ENCODE measurements around the gene SMDT1.
"Not testable (repeated sequence)": the region's sequence is repeated elsewhere in the genome, so short reads cannot be mapped to it uniquely, and the experiment has no call there.

SMDT1 gene

DNA sequence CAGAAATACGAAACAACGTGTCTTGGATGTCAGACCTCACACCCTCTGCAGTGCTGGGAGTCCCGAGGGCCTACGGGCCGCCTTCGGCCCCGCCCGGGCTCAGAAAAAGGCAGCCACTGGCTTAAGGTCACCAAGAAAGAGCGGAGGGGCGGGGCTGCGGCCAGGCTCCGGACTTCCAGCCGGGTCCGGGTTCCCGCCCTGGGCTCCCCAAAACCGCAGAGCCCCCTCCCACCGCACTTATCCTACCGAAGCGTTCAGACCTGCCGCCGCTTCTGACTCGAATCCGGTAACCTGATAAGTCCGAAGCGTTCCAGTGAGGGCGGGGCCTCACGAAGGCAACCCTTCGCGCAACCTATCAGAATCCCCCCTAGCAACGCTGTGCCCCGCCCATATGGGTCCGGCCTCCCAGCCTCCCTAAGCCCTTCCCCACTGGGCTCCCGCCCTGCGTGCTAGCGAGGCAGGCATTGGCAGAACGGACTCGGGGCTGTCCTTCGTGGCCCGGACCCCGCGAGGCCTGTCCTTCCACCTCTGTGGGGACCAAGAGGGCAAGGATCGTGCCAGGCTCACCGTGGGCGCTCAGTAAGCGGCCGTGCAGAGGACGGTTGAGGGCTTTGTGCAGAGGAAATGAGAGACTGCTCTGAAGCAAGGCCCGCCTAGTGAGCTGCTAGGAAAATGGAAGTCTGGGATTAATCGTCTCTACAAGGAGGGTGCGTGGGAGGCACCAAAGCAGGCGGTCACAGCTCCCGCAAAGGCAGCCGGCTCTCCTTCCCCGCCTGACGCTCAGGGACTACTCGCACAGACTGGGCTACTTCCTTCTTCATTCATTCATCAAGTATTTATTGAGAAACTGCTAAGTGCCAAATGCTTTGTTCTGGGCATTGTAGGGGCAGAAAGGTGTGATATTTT is 8.7 kb upstream of the SMDT1 start, which contains the start of gene NAGA:
TSS of gene NAGA (minus strand) at position 296 of the 906 bp plus-strand sequence. CDS start 515 bp downstream, outside the sequence.
- in situ Hi-C loops (cut with MboI; ENCODE audit: low sequenced_read_pairs): no loop called here

DNA sequence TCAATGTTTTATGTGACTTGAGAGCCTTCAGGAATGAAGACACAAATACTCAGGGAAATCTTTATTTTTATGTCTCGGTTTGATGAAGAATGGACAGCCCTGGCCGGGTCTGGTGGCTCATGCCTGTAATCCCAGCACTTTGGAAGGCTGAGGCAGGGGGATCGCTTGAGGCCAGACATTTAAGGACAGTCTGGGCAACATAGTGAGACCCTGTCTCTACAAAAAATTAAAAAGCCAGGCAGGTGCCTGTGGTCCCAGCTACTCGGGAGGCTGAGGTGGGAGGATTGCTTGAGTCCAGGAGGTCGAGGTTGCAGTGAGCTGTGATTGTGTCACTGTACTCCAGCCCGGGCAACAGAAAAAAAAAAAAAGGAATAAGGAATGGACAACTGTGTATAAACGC is 8.0 kb upstream of the SMDT1 start:
- in situ Hi-C loops (cut with MboI; ENCODE audit: low sequenced_read_pairs): not testable (repeated sequence)

DNA sequence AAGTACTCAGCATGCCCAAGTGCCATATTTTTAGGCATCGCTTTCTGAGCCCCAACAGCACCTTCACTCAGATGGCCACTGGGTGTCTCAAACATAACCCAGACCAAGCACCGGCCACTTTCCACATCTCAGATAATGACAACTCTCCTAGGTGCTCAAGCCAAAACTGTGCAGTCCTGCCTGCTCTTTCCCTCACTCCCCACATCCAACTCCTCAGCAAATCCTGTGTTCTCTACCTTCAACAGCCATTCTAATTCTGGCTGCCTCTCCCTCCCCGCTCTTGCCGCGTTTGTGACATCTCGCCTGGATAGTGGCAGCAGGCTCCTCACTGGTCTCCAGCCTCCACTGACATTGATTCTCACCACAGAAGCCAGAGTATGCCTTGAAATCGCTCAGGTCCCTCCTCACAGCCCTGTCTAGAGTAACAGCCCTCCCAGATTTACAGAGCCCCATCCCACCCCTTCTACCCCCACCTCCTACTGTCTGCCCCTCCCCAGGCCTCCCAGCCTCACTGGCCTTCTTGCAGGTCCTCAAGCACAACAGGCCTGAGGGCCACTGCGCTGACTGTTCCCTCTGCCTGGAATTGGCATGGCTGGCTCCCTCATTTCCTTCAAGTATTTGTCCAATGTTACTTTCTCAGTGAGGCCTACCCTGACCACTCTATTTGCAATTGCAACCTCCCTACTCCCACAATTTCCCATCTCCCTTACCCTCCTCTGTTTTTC is 6.7 kb upstream of the SMDT1 start:
- in situ Hi-C loops (cut with MboI; ENCODE audit: low sequenced_read_pairs): no loop called here

DNA sequence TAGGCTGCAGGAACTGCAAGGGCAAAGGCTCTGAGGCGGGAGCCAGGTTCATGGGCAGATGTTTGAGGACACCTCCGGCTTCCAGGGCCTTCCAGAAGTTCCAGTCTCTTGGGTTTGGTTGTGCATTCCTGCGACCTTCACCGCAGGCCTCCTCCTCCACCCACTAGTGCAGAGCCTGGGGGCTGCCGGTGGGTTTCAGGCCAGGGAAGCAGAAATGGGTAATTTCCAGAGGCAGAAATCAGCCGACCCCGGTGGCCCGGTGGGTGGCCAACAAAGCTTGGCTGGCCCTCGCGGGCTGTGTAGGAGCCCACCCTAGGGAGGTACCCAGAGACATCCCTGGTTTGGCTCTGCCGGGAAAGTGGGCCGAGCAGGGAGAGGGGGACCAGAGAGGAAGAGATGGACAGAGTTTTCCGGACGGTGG is 5.9 kb upstream of the SMDT1 start:
- in situ Hi-C loops (cut with MboI; ENCODE audit: low sequenced_read_pairs): no loop called here

DNA sequence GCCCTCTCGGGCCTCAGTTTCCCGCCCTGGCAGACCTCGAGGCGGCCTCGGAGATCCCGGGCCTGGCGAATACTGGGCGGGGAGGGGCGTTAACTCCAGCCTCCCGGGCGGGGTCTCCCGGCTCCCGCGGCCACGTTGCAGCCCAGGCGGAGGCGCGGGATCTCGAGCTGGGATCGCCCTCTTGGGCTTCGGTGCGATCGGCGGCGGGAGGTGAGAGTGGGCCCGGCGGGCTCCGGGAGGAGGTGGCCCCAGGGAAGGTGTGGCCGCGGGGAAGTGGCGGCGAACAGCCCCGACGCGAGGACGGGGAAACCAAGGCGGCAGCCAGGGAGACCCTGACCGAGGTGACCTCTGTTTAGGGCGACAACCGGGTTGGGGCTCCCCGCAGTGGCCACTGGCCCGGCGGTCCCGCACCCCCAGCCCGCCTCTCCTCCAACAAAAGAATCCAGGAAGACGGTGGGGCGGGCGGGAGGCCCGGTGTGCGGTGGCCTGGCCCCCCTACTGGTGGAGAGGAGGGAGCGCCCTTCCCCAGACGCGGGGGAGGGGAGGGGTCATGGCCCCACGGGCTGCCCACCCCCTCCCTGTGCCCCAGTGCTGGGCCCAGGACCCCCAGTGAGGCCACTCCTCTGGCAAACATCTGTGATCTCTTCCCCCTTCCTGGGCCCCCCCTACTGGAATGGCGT is 5.2 kb upstream of the SMDT1 start, which contains the start of gene PHETA2:
TSS of gene PHETA2 (plus strand) at position 117 of the 680 bp plus-strand sequence. CDS start 3,046 bp downstream, outside the sequence.
- in situ Hi-C loops (cut with MboI; ENCODE audit: low sequenced_read_pairs): no loop called here

DNA sequence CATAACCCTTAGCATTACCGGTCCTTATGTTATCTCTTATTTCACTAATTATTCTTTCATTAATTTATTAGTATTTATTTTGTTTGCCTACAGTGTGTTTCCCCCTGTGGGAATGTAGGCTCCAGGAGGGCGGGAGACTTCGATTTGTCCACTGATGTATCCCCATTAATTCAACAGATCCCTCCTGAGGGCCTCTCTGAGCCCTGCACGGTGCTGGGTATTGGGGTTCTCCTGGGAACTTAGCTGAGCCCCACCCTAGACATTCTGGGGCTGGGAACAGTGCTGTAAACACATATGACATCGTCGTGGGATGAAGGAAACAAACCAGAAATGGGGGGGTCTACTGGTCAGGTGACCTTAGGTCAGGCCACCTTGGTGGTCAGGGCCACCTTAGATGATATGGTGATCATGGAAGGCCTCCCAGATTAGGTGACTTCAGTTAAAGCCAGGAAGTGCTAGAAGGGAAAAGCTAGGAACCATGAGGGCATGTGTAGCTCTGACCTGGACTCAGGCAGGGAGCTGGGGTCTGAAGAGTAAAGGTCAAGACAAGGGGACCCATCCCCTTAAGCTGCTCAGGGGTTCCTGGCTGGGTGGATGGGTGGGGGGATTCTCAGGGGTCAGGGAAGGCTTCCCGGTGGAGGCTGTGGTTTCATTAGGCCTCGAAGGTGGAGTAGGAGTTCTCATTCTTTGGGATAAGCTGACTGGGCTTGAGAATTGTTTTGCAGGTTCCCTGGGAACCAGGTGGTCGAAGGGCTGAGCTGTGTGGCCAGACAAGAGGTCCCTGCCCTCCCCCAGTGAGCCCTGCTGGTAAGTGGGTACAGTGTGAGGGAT is 4.4 kb upstream of the SMDT1 start:
- in situ Hi-C loops (cut with MboI; ENCODE audit: low sequenced_read_pairs): no loop called here

DNA sequence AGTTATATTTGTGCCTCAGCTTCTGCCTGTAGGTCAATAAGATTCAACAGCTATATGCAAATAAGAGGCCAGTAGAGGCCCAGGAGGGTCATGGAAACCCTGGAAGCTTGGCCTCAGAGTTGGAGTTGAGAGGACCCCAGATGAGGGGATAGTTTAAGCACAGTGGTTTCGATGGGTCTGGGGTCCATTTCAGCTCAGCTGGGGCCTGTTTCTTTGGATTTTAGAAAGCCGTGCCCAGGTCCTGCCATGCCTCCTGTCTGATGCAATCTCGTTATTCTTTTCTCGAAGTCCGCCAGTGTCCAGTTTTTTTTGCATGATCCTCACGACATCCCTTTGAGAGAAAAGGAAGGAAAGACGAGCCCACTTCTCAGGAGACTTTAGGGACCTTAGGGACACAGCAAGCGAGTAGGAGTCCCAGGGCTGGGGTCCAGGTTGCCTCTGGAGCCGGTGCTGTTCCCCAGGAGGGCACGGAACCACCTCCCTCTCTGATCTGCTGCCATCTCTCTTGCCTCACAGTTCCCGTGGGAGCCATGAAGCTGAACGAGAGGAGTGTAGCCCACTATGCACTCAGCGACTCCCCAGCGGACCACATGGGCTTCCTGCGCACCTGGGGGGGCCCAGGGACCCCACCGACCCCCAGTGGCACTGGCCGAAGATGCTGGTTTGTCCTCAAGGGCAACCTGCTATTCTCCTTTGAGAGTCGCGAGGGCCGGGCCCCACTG is 2.6 kb upstream of the SMDT1 start:
- in situ Hi-C loops (cut with MboI; ENCODE audit: low sequenced_read_pairs): no loop called here

DNA sequence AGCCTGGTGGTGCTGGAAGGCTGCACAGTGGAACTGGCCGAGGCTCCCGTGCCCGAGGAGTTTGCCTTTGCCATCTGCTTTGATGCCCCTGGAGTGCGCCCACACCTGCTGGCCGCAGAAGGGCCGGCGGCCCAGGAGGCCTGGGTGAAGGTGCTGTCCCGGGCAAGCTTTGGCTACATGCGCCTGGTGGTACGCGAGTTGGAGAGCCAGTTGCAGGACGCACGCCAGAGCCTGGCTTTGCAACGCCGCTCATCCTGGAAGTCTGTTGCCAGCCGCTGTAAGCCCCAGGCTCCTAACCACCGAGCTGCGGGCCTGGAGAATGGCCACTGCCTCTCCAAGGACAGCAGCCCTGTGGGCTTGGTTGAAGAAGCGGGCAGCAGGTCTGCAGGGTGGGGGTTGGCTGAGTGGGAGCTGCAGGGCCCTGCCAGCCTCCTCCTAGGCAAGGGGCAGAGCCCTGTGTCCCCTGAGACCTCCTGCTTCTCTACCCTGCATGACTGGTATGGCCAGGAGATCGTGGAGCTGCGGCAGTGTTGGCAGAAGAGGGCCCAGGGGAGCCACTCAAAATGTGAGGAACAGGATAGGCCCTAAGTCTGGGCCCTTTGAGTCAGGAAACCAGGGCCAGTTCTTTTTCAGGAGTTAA is 1.9 kb upstream of the SMDT1 start:
- in situ Hi-C loops (cut with MboI; ENCODE audit: low sequenced_read_pairs): no loop called here

DNA sequence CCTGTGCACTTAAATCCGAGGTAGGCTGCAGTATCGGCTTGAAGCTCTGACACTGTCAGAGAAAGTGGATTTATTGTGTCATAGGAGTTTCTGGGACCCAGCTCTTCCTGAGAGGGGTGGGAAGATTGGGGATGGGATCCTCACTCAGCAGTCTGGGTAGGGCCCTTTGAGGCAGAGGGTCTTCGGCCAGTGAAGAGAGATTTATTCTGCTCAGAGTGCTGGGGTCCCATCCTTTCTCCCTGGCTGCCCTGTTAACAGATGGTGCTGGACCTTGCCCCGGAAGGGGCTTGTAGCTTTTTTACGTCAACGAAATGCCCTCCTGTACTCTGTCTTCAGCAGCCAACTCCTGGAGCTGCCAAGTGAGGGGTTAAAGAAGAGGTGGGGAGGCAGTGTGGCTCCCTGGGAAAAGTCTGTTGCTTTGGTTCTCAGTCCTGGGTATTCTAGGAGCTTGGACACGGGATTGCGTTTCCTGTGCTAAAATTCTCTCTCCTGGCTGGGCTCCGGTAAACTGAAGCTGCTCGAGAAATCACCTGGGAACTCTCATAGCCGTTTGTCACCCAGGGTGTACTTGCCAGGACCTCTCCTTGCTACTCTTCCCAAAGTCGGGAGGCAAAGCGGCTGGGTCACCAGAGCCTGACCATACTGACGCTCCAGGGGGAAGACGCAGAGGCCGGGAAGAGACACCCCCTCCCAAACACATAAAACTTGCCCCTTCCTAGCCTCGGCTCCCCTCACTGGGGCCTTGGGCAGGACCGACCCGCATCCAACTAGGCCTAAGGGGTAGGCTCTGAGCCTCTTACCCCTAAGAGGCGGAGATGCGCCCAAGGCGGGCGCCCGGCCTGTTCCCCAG is 806 bp upstream of the SMDT1 start:
- in situ Hi-C loops (cut with MboI; ENCODE audit: low sequenced_read_pairs): no loop called here

DNA sequence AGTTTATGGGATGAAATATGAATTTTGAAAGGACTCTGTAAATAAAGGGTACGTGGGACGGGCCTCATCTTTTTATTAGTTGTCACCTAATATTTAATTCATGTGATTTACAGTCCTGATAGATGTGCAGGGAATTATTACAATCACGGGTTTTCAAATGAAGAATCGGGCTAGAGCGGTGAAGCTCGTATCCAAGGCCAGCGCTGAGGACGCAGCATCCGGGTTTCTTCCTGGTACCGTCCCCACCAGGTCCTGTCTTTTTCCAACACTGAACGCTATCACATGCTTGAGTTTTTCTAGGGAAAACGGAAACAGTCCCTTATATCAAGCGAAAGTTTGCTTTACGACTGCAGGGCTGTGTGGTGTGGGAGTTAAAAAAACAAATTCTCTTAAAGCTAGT is 787 bp downstream of the SMDT1 start:
- in situ Hi-C loops (cut with MboI; ENCODE audit: low sequenced_read_pairs): no loop called here

DNA sequence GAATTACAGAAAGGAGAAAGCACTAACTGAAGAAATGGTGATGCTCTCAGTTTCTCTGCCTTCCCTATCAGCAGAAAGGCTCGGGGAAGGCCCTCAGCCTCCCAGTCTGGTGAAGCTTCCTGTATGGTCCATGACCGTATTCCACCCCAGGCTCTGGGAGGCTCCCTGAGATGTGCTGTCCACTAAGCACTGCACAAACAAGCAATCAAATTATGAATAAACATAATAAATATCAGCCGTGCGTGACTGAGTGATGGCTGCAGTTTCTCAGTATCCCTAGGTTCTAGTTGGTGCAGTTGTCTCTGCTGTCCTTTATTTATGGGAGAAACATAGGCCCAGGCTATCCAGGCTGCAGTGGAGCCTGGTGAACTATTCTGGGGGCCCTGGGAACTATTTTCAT is 3.6 kb downstream of the SMDT1 start:
- in situ Hi-C loops (cut with MboI; ENCODE audit: low sequenced_read_pairs): no loop called here

DNA sequence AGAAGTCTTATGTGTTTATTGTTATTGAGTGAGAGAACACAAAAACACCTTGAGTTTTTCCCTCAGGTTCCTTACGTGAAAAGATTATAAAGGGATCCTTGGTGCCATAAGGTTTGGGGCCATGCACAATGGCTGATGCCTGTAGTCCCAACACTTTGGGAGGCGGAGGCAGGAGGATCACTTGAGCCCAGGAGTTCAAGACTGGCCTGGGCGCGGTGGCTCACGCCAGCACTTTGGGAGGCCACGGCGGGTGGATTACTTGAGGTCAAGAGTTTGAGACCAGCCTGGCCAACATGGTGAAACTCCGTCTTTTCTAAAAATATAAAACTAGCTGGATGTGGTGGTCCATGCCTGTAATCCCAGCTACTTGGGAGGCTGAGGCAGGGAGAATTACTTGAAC is 5.4 kb downstream of the SMDT1 start:
- in situ Hi-C loops (cut with MboI; ENCODE audit: low sequenced_read_pairs): no loop called here

DNA sequence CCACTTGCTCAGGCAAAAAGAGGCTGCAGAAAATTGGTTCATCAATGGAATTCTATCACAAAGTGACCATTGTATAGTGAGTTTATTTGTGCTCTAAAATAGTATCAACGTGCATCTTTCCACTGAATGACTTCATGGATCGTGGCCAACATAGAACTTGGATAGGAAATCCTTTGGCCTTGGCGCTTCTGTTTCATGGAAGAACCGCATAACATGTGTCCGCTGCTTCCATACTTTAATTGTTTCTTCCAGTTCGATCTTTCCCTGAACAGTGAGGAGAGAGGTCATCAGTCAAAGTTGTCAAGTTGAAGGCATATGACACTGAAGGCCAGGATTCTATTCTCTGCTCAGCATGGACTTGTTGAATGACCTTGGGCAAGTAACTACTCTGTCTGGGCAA is 6.6 kb downstream of the SMDT1 start:
- in situ Hi-C loops (cut with MboI; ENCODE audit: low sequenced_read_pairs): no loop called here

DNA sequence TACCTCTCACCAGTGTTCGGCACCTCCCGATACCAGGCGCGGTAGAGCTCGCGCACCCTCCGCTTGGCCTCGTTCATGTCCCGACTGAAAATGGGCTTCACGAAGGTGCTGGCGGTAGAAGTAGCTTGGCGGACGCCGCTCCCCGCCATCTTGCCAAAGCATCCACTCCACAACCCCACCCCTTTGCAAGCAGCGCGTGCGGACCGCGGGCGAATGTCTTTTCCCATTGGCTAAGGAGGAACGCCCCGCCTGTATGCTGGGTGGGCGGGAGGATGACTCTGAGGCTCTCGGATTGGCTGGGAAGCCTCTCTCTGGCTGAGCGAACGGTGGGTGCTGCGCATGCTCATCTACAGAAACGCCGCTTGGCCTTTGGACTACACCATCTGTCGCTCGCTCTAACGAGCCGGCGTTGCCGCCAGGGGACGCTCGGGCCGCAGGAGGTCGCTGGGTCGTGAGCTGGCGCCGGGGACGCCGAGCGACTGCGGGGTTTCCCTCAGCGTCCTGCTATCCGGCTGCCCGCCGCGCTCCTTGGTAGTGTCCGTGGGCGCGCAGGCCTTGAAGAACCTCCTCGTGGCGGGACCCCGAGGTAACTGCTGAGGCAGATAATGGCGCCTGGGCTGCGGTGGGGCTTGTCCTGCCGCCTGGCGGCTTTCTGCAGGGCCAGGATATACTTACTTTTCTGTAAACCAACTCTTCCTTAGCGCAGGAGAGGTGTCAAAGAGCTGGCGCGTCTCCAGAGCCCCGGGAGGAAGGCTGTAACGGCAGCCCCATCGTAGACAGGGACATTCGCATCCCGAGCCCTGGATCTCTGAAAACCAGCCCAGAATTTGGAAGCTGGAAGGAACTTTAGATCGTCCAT is 11.3 kb downstream of the SMDT1 start, which contains the start of gene NDUFA6:
TSS of gene NDUFA6 (minus strand) at position 177 of the 859 bp plus-strand sequence. CDS start at position 149, 28 bp downstream.
- in situ Hi-C loops (cut with MboI; ENCODE audit: low sequenced_read_pairs): no loop called here

DNA sequence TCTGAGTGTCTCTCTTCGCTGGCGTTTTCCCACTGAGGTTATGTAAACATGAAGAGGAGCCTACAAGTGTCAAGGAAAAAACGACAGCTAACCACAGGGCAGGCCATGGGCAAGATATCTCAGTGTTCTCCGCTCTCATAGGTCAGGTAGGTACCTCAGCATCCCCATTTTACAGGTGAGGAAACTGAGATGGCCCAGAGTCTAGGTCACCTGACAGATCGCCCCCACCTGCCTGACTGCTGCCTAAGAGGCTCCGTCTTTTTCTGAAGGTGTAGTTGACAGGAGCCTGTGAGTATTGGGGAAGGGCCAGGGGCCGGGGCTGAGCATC is 11.9 kb downstream of the SMDT1 start:
- in situ Hi-C loops (cut with MboI; ENCODE audit: low sequenced_read_pairs): no loop called here

DNA sequence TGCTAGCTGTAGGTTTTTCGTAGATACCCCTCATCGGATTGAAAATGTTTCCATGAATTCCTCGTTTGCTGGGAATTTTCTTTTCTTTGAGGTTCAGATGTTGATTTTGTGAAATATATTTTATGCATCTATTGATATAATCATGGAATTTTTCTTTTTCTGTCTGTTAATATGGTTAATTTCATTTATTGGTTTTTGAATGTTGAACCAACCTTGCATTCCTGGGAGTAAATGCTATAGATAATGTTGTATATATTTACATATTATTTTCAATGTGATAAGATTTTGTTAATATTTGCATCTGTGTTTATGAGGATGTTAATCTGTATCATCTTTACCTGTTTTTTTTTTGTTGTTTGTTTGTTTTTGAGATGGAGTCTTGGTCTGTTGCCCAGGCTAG is 21.7 kb downstream of the SMDT1 start:
- in situ Hi-C loops (cut with MboI; ENCODE audit: low sequenced_read_pairs): no loop called here

DNA sequence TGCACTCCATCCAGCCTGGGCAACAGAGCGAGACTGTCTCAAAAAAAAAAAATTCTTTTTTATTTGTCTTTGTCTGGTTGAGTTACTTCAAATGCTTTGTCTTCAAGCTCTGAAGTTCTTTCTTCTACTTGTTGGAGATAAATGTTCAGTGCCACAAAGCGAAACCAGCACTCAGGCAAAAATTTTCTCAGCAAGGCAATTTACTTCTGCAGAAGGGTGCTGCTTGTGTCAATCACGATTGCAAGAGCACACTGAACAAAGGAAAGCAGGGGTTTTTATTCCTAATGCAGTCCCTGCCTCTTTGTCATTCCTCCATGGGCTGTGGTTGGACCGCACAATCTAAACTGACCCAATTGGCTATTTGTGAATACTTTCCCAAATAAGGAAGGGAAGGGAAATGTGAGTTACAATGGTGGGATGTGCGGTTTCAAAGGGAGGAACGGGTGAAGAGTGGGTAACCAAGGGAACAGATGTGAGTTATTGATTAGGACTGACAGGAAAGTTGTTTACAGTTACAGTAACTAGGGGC is 24.9 kb downstream of the SMDT1 start:
- in situ Hi-C loops (cut with MboI; ENCODE audit: low sequenced_read_pairs): not testable (repeated sequence)
